MCF 10A (cell line): ENCODE data around the gene EXOC6. TPM values are rescaled to one million over a fixed set of nuclear protein-coding genes. Genes with fewer than 3 reads are reported as not detected.

Experiments used
- BruUV-seq: library from RNA; stranded (reverse); fragments of 400-500 nt; replicated peaks from 2 replicates; lab custom pipeline; 2021; lab: Mats Ljungman, UMichigan
- CTCF ChIA-PET: fragments of 300-600 bp; sonication (Branson Sonifier 250); formaldehyde crosslinking; extraction: SDS; loops from one replicate; lab custom pipeline; 2021; ENCODE audit warnings: antibody characterized with exemption, inconsistent platforms; lab: Yijun Ruan, JAX
- POLR2A ChIA-PET: fragments of 300-600, 350-650 bp; sonication (Branson Sonifier 250); formaldehyde crosslinking; extraction: SDS; loops from one replicate; lab custom pipeline; 2020; ENCODE audit warnings: antibody characterized with exemption, inconsistent platforms; lab: Yijun Ruan, JAX
- DNase-seq: peaks from one replicate; pipeline ENCODE4 v3.0.0-alpha.2; 2018; ENCODE audit not compliant: unreplicated experiment
- H3K27ac Mint-ChIP-seq: one replicate; pipeline ENCODE4 v1.8.0; 2022; ENCODE audit warnings: mild to moderate bottlenecking, low read depth, mixed read lengths; ENCODE audit not compliant: unreplicated experiment
- H3K27me3 Mint-ChIP-seq: one replicate; pipeline ENCODE4 v1.8.0; 2022; ENCODE audit warnings: mixed read lengths; ENCODE audit not compliant: insufficient read depth, unreplicated experiment
- H3K36me3 Mint-ChIP-seq: one replicate; pipeline ENCODE4 v1.8.0; 2022; ENCODE audit warnings: mild to moderate bottlenecking, moderate library complexity, mixed read lengths; ENCODE audit not compliant: insufficient read depth, unreplicated experiment
- H3K4me1 Mint-ChIP-seq: one replicate; pipeline ENCODE4 v1.8.0; 2022; ENCODE audit warnings: mixed read lengths; ENCODE audit not compliant: insufficient read depth, unreplicated experiment
- H3K4me3 Mint-ChIP-seq: one replicate; pipeline ENCODE4 v1.8.0; 2022; ENCODE audit warnings: mild to moderate bottlenecking, moderate library complexity, mixed read lengths; ENCODE audit not compliant: unreplicated experiment
- H3K9me3 Mint-ChIP-seq: one replicate; pipeline ENCODE4 v1.8.0; 2022; ENCODE audit warnings: mixed read lengths; ENCODE audit not compliant: unreplicated experiment
- intact Hi-C: fragments of 100-400 bp; cut with micrococcal nuclease; formaldehyde crosslinking; loops from 2 replicates; pipeline ENCODE4 v1.14.1; 2022
- total RNA-seq: library from RNA; stranded (reverse); gene quantifications from 2 replicates; pipeline ENCODE4 v1.2.3, GENCODE V29; 2022
- TF ChIP-seq, protein P1 (sequence below): fragments of 200-600 bp; IDR thresholded peaks from one replicate; pipeline ENCODE4 v1.8.0; 2022; ENCODE audit warnings: antibody characterized with exemption, mild to moderate bottlenecking; ENCODE audit not compliant: unreplicated experiment

Gene EXOC6
- total RNA-seq, 1 experiment from 2014 or later = 6.6 TPM

DNA sequence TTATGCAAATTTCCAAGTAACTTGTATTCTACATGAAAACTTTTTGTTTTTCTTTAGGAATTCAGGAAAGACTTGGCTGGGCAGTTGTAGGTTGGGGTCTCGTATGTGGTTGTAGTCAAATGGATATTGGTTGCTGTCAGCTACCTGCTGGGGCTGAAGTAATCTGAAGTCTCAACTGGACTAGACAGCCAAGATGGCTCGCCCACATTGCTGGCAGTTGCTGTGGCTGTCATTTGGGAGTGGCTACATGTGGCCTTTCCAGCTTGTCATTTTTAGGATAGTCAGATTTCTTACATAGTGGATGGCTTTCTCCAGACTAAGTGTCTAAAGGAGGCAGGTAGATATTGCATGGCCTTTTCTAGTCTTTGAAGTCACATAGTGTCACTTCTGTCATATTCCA, 32.6 kb downstream of the EXOC6 start:
- Mint-ChIP-seq H3K27ac (no peak overlapping the region), H3K27me3 (no peaks in the 10 kb centered on the region), H3K9me3 (no peaks in the 10 kb centered on the region), H3K4me3 (no peak overlapping the region), H3K4me1 (no peaks in the 10 kb centered on the region), H3K36me3 (peaks cover 5% of the 10 kb centered on the region)
- ChIA-PET CTCF (interaction anchor here (0.5 to 1.8 kb wide), 14 partner anchors 10 to 828 kb away, joined by 3 to 16 read pairs (median 4); no protein-coding TSS in a partner anchor), POLR2A (interaction anchor here (0.6 to 1.0 kb wide), 5 partner anchors 13 to 289 kb away, joined by 3 to 4 read pairs (median 3); no protein-coding TSS in a partner anchor)
- DNase-seq = no peak
- intact Hi-C loops = loop anchor here (1.0 to 10.0 kb wide), 4 partner anchors 38 to 364 kb away; no protein-coding TSS in a partner anchor
- TF ChIP-seq, protein P1, sequence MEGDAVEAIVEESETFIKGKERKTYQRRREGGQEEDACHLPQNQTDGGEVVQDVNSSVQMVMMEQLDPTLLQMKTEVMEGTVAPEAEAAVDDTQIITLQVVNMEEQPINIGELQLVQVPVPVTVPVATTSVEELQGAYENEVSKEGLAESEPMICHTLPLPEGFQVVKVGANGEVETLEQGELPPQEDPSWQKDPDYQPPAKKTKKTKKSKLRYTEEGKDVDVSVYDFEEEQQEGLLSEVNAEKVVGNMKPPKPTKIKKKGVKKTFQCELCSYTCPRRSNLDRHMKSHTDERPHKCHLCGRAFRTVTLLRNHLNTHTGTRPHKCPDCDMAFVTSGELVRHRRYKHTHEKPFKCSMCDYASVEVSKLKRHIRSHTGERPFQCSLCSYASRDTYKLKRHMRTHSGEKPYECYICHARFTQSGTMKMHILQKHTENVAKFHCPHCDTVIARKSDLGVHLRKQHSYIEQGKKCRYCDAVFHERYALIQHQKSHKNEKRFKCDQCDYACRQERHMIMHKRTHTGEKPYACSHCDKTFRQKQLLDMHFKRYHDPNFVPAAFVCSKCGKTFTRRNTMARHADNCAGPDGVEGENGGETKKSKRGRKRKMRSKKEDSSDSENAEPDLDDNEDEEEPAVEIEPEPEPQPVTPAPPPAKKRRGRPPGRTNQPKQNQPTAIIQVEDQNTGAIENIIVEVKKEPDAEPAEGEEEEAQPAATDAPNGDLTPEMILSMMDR = no peak
- BruUV-seq = no TSS peak

DNA sequence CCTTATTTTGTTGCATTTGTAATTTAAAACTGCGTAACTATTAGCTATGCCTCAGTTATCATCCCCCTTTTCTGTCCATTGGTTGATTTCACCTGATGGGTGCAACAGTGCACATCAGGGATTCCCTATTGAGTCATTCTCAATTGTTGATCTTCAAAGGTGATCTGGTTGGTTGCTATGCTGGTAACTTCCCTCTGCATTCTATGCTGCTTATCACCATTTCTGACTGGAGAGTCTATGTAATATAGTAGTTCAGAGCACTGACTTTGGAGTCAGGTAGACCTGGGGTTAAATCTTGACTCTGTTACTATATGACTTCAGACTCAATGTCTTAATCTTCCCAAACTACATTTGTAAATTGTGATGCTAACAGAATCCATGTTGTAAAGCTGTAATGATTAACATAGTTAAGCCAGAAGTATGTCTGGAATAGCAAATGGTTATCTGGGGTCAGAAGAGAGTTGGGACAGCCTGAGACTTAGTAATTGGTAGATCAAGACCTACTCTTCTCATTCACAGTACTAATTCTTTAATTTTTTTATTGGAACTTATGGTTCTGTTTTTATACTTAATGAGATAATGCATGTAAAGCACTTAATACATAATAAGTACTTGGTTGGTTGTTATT, 38.1 kb downstream of the EXOC6 start:
- Mint-ChIP-seq H3K27ac (no peak overlapping the region), H3K27me3 (no peaks in the 10 kb centered on the region), H3K9me3 (no peaks in the 10 kb centered on the region), H3K36me3 (no peaks in the 10 kb centered on the region), H3K4me1 (peaks cover 5% of the 10 kb centered on the region), H3K4me3 (no peak overlapping the region)
- CTCF ChIA-PET = interaction anchor here (0.7 to 2.9 kb wide), 12 partner anchors 10 to 467 kb away, joined by 3 to 15 read pairs (median 6); no protein-coding TSS in a partner anchor
- intact Hi-C loops = loop anchor here (5.0 to 10.0 kb wide), 2 partner anchors 78 to 466 kb away; no protein-coding TSS in a partner anchor
- BruUV-seq = no TSS peak
- TF ChIP-seq, protein P1 = no peak
- DNase-seq = peak; percentile 2
- POLR2A ChIA-PET = no interaction called here

DNA sequence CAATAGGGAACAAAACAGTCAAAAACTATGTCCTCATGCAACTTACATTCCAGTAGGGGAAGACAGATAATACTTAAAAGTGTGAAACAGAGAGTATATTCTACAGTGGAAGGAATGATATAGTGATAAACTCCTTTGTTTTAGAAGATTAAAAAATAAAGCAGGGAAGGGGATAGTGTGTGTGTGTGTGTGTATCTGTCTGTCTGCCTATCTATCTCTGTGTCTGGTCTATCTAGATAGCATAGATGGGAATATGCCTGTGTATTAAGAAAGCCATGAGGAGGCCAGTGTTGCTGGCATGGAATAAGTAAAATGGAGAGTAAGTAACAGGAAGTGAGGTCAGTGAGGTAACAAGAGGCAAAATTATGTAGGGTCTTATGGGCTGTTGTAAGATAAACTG, 42.2 kb downstream of the EXOC6 start:
- H3K9me3 Mint-ChIP-seq = no peaks in the 10 kb centered on the region
- no TSS peak for BruUV-seq
- no peaks in the 10 kb centered on the region for H3K27me3 Mint-ChIP-seq
- H3K36me3 Mint-ChIP-seq = no peaks in the 10 kb centered on the region
- ChIA-PET POLR2A (no interaction called here), CTCF (interaction anchor here (0.7 to 3.0 kb wide), 4 partner anchors 10 to 593 kb away, joined by 3 to 7 read pairs (median 4); no protein-coding TSS in a partner anchor)
- intact Hi-C loops = no loop called here
- H3K4me1 Mint-ChIP-seq = peaks cover 18% of the 10 kb centered on the region
- no peak overlapping the region for H3K27ac Mint-ChIP-seq
- TF ChIP-seq, protein P1 = no peak
- DNase-seq = no peak
- no peak overlapping the region for H3K4me3 Mint-ChIP-seq

DNA sequence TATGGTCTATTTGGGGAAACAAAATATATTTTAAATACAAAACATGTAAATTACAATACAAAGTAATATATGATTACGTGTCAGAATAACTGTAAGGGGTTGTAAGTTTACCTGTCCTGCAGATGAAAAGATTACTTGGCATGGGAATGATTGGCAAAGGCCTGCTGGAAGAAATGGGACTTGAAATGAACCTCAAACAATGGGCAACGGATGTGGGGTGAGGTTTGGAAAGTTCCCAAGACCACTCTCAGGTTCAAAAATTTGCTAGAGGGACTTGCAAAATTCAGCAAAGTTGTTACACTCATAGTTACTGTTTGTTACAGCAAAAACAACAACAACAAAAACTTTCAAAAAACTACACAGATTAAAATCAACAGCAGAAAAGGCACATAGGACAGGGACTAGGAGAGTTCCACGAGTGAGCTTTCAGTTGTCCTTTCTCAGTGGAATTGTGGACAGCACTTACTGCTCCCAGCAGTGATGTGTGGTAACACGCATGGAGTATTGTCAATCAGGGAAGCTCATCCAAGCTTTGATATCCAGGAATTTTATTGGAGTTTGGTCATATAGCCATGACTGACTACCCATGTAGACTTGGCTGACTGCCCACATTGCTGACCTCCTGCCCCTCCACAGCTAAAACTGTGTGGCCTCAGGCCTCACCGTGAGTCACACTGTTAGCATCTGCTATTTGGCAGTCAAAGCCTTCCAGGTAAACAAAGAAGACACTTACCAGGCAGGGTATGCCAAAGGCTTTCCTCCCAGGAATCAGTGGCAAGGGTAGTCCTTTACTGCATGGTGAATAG, 43.8 kb downstream of the EXOC6 start:
- peak; percentile 99 for DNase-seq
- H3K27me3 Mint-ChIP-seq = no peaks in the 10 kb centered on the region
- TF ChIP-seq, protein P1 = no peak
- no peaks in the 10 kb centered on the region for H3K36me3 Mint-ChIP-seq
- intact Hi-C loops = no loop called here
- peak overlapping the region; percentile 29 for H3K27ac Mint-ChIP-seq
- ChIA-PET CTCF (interaction anchor here (0.5 to 3.0 kb wide), 11 partner anchors 9 to 188 kb away, joined by 3 to 7 read pairs (median 3); no protein-coding TSS in a partner anchor), POLR2A (interaction anchor here (0.7 to 1.3 kb wide), 3 partner anchors 10 to 324 kb away, joined by 3 to 4 read pairs (median 3); no protein-coding TSS in a partner anchor)
- no peaks in the 10 kb centered on the region for H3K9me3 Mint-ChIP-seq
- BruUV-seq = no TSS peak
- H3K4me3 Mint-ChIP-seq = no peak overlapping the region
- H3K4me1 Mint-ChIP-seq = peaks cover 12% of the 10 kb centered on the region
